GM10248 (cell line): Measurements from ENCODE around the gene TXNDC8.

Source experiments
- CTCF ChIA-PET: fragments of 300-600 bp; sonication (Branson Sonifier 250); formaldehyde crosslinking; extraction: SDS; loops from one replicate; lab custom pipeline; 2021; ENCODE audit warnings: antibody characterized with exemption; lab: Yijun Ruan, JAX
- POLR2A ChIA-PET: fragments of 350-650 bp; sonication (Branson Sonifier 250); formaldehyde crosslinking; extraction: SDS; loops from one replicate; lab custom pipeline; 2020; ENCODE audit warnings: antibody characterized with exemption; lab: Yijun Ruan, JAX
- DNase-seq: peaks from one replicate; pipeline ENCODE4 v3.0.0; 2012; ENCODE audit errors: extremely low spot score
- TF ChIP-seq, protein P1 (sequence below): IDR thresholded peaks from 2 replicates; pipeline ENCODE4 v1.5.1; 2012; ENCODE audit warnings: mild to moderate bottlenecking, low read depth; ENCODE audit errors: extremely low read depth, missing control alignments, control extremely low read depth

The TXNDC8 gene

GRCh38 chr9:110330484-110331105 lies 7.1 kb downstream of the TXNDC8 start:
- no peak for DNase-seq
- CTCF ChIA-PET: interaction anchor here (0.9 to 1.6 kb wide), 2 partner anchors 10 kb away, joined by 3 to 7 read pairs; no protein-coding TSS in a partner anchor
- POLR2A ChIA-PET: no interaction called here
- TF ChIP-seq, protein P1, sequence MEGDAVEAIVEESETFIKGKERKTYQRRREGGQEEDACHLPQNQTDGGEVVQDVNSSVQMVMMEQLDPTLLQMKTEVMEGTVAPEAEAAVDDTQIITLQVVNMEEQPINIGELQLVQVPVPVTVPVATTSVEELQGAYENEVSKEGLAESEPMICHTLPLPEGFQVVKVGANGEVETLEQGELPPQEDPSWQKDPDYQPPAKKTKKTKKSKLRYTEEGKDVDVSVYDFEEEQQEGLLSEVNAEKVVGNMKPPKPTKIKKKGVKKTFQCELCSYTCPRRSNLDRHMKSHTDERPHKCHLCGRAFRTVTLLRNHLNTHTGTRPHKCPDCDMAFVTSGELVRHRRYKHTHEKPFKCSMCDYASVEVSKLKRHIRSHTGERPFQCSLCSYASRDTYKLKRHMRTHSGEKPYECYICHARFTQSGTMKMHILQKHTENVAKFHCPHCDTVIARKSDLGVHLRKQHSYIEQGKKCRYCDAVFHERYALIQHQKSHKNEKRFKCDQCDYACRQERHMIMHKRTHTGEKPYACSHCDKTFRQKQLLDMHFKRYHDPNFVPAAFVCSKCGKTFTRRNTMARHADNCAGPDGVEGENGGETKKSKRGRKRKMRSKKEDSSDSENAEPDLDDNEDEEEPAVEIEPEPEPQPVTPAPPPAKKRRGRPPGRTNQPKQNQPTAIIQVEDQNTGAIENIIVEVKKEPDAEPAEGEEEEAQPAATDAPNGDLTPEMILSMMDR: no peak

DNA sequence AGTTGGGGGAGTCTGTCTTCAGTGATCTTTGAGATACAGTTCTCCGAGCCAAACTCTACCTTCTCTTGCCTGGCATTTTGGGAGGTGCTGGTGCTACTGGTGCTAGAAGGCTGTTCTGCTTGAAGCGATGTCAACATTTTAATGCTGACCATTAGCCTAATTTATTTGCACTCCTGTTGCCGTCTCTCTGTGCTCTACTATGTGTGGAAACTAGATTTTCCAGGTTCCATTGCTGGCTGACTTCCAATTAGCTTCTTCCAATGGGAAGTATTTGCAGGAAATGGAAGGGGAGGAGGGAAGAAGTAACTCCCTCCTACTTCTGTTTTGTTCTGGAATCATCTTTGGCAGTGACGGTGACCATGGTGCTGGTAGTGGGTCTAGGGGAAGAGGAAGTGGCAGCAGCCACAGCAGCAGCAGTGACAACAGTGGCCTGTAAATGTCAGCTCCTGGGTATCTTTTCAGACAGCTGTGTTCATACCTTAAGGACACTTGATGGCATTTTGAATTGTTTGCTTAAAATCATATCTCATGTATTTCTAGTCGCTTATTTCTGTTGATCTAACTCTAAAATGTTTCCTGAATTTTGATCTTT lies 7.9 kb downstream of the TXNDC8 start:
- POLR2A ChIA-PET: no interaction called here
- TF ChIP-seq, protein P1: no peak
- DNase-seq: no peak
- CTCF ChIA-PET: interaction anchor here (0.9 to 1.6 kb wide), 2 partner anchors 9 to 11 kb away, joined by 3 to 7 read pairs; no protein-coding TSS in a partner anchor

GRCh38 chr9:110328763-110329162 lies 8.9 kb downstream of the TXNDC8 start:
- DNase-seq: no peak
- POLR2A ChIA-PET: no interaction called here
- CTCF ChIA-PET: no interaction called here
- TF ChIP-seq, protein P1: no peak

DNA sequence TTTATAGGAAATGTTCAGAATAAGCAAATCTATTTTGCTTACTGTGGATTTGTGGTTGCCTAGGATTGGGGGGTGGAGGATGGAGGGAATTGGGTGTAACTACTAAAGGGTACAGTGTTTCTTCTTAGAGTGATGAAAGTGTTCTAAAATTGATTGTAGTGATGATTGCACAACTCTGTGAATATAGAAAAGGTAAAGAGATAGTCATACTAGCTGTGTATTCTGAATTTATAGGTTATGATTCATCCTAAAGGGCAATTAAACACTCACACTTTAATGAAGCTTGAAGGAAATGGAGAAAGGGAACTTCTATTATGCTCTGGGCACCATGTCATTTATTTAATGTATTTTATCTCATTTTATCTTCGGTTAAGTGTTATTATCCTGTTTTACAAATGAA lies 9.9 kb downstream of the TXNDC8 start:
- ChIA-PET CTCF (interaction anchor here (1.2 kb wide), 1 partner anchor 30 kb away, joined by 3 read pairs; no protein-coding TSS in a partner anchor), POLR2A (no interaction called here)
- TF ChIP-seq, protein P1: no peak
- DNase-seq: no peak

DNA sequence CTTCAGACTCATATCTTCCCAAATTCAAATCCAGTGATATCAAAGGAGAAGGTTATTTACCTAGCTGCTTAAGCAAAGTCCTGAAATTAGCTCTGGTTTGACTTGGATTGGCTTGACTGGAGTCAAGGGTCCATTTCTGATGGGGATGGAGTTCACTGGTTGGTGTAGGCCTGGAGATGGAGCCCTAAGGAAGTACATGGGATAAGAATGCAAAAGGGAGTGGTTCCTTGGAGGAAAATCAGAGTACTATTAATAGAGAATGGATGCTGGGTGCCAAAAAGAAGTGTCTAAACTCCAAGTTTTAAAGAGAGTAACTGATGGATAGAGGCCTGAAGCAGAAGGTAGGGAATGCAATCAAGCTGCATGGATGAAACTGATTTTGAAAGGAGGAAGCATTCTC lies 13.8 kb downstream of the TXNDC8 start:
- TF ChIP-seq, protein P1: no peak
- CTCF ChIA-PET: interaction anchor here (1.0 to 2.1 kb wide), 3 partner anchors 17 to 140 kb away, joined by 3 to 10 read pairs (median 3); no protein-coding TSS in a partner anchor
- DNase-seq: no peak
- POLR2A ChIA-PET: no interaction called here

- no peak for DNase-seq
- TF ChIP-seq, protein P1: peak; percentile 3
- ChIA-PET CTCF (interaction anchor here (0.6 to 1.2 kb wide), 2 partner anchors 10 to 15 kb away, joined by 3 to 7 read pairs; no protein-coding TSS in a partner anchor), POLR2A (no interaction called here)
These were observed 16.8 kb downstream of the TXNDC8 start for GRCh38 chr9:110320651-110321445.
